Endodermal cell (in vitro differentiated cells): ENCODE measurements around the gene CLDN18. TPM values are rescaled to one million over a fixed set of nuclear protein-coding genes. Genes with fewer than 3 reads are reported as not detected.

ENCODE experiments used
- DNase-seq: peaks from one replicate; pipeline ENCODE4 v3.0.0-alpha.2; 2017
- H3K27ac ChIP-seq: 2 replicates; pipeline ENCODE4 v1.5.1; 2013; ENCODE audit warnings: mild to moderate bottlenecking, low read depth, low read length, moderate library complexity
- H3K27me3 ChIP-seq: 2 replicates; pipeline ENCODE4 v1.6.1; 2013; ENCODE audit warnings: mild to moderate bottlenecking, low read length, moderate library complexity; ENCODE audit not compliant: insufficient read depth, control insufficient read depth, poor library complexity, severe bottlenecking
- H3K36me3 ChIP-seq: 2 replicates; pipeline ENCODE4 v1.7.0; 2013; ENCODE audit warnings: mild to moderate bottlenecking, low read length, moderate library complexity; ENCODE audit not compliant: control insufficient read depth, insufficient read depth
- H3K4me1 ChIP-seq: one replicate; pipeline ENCODE4 v1.7.0; 2013; ENCODE audit warnings: low read length; ENCODE audit not compliant: control insufficient read depth, insufficient read depth
- H3K4me3 ChIP-seq: 2 replicates; pipeline ENCODE4 v1.5.1; 2013; ENCODE audit warnings: mild to moderate bottlenecking, low read length, moderate library complexity
- H3K9ac ChIP-seq: 2 replicates; pipeline ENCODE4 v1.6.1; 2013; ENCODE audit warnings: mild to moderate bottlenecking, low read length, moderate library complexity; ENCODE audit not compliant: poor library complexity, severe bottlenecking; ENCODE audit errors: extremely low read depth
- H3K9me3 ChIP-seq: 2 replicates; pipeline ENCODE4 v1.6.1; 2013; ENCODE audit warnings: mild to moderate bottlenecking, low read length, moderate library complexity; ENCODE audit not compliant: control insufficient read depth
- H3K27ac Mint-ChIP-seq: 2 replicates; pipeline ENCODE4 v1.8.0; 2020; ENCODE audit warnings: mixed read lengths
- H3K27me3 Mint-ChIP-seq: 2 replicates; pipeline ENCODE4 v1.8.0; 2021; ENCODE audit warnings: mild to moderate bottlenecking, mixed read lengths; ENCODE audit not compliant: insufficient read depth
- H3K36me3 Mint-ChIP-seq: 2 replicates; pipeline ENCODE4 v1.8.0; 2020; ENCODE audit warnings: low read depth, mixed read lengths
- H3K4me1 Mint-ChIP-seq: 2 replicates; pipeline ENCODE4 v1.8.0; 2020; ENCODE audit warnings: mixed read lengths
- H3K4me3 Mint-ChIP-seq: 2 replicates; pipeline ENCODE4 v1.8.0; 2020; ENCODE audit warnings: mild to moderate bottlenecking, moderate library complexity, mixed read lengths
- H3K9me3 Mint-ChIP-seq: 2 replicates; pipeline ENCODE4 v1.8.0; 2020; ENCODE audit warnings: mild to moderate bottlenecking, mixed read lengths
- CTCF ChIP-seq: fragments of 200-600 bp; sonication (generic); conservative IDR thresholded peaks from 2 replicates; pipeline ENCODE4 v1.5.0; 2021; ENCODE audit warnings: antibody characterized with exemption, mild to moderate bottlenecking
- WGBS, 2 experiments: methylation state at CpG; one replicate each; pipeline versions ENCODE4 v1.1.5 to v1.1.7; 2013; ENCODE audit warnings: missing lambda C conversion rate in 2 of 2, mixed read lengths in 1 of 2; ENCODE audit not compliant: insufficient coverage in 1 of 2, insufficient read length in 1 of 2; 5-methylcytosine and 5-hydroxymethylcytosine counted together
- total RNA-seq, 2 donors: library from RNA; stranded (reverse); fragmentation: NEBNext Ultra II Directional in 1 of 2; extraction: Animal tissue kit (Norgen Biotek cat#: 25700) in 1 of 2; gene quantifications; 2 replicates in 1 of 2; 3 replicates in 1 of 2; pipeline ENCODE4 v1.2.1, GENCODE V29; 2021

The CLDN18 gene
- total RNA-seq, 2 donors from 2014 or later: 0.13 to 0.27 TPM

- no peak overlapping the region for H3K4me3 Mint-ChIP-seq
- H3K36me3 Mint-ChIP-seq: peaks cover 25% of the 10 kb centered on the region
- no peak overlapping the region for H3K4me3 ChIP-seq
- H3K4me1 Mint-ChIP-seq: no peaks in the 10 kb centered on the region
- no peak overlapping the region for H3K9ac ChIP-seq
- no peak overlapping the region for H3K27ac Mint-ChIP-seq
- DNase-seq: no peak
- H3K27ac ChIP-seq: no peak overlapping the region
- H3K4me1 ChIP-seq: no peaks in the 10 kb centered on the region
- H3K9me3 ChIP-seq: no peaks in the 10 kb centered on the region
- no peak for TF ChIP-seq CTCF
- H3K27me3 Mint-ChIP-seq: no peaks in the 10 kb centered on the region
- no peaks in the 10 kb centered on the region for H3K9me3 Mint-ChIP-seq
- peaks cover 63% of the 10 kb centered on the region for H3K36me3 ChIP-seq
- no peaks in the 10 kb centered on the region for H3K27me3 ChIP-seq
These were observed 49.3 kb downstream of the CLDN18 start for GRCh38 chr3:138059261-138059660.

DNA sequence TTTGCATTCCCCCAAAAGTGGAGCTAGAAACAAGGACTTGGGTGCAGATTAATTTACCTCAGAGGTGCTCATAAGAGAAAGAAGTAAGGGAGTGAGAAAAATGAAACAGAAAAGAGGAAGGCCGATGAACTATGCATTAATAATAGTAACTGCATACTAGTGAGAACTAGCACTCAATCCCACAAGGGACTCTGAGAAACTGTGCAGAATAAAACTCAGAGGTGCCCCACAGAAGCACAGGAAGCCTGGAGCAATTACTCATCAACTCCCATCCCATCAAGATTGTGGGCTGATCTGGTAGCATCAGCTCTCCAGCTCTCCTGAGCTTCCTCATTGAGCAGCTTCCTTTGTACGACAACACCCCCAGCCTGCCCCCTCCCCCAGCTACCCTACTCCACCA, 50.8 kb downstream of the CLDN18 start:
- no peaks in the 10 kb centered on the region for H3K4me1 Mint-ChIP-seq
- no peak for DNase-seq
- peaks cover 75% of the 10 kb centered on the region for H3K36me3 ChIP-seq
- H3K27ac ChIP-seq: no peak overlapping the region
- no peaks in the 10 kb centered on the region for H3K9me3 Mint-ChIP-seq
- H3K27ac Mint-ChIP-seq: no peak overlapping the region
- H3K4me3 Mint-ChIP-seq: no peak overlapping the region
- no peaks in the 10 kb centered on the region for H3K27me3 ChIP-seq
- 88% methylated on average over 1 of the region's 2 CpGs; no CpG with 5 or more reads in 1 of the 2 experiments for WGBS, 2 experiments
- no peak overlapping the region for H3K9ac ChIP-seq
- no peaks in the 10 kb centered on the region for H3K4me1 ChIP-seq
- peaks cover 31% of the 10 kb centered on the region for H3K36me3 Mint-ChIP-seq
- no peaks in the 10 kb centered on the region for H3K9me3 ChIP-seq
- H3K4me3 ChIP-seq: no peak overlapping the region
- no peaks in the 10 kb centered on the region for H3K27me3 Mint-ChIP-seq
- no peak for TF ChIP-seq CTCF

GRCh38 chr3:138062037-138062436, 52.1 kb downstream of the CLDN18 start:
- H3K27ac Mint-ChIP-seq: no peak overlapping the region
- H3K4me1 Mint-ChIP-seq: no peaks in the 10 kb centered on the region
- Histone ChIP-seq H3K4me1 (no peaks in the 10 kb centered on the region), H3K9me3 (no peaks in the 10 kb centered on the region), H3K27me3 (no peaks in the 10 kb centered on the region), H3K9ac (no peak overlapping the region), H3K27ac (no peak overlapping the region), H3K4me3 (no peak overlapping the region), H3K36me3 (peaks cover 82% of the 10 kb centered on the region)
- no peak overlapping the region for H3K4me3 Mint-ChIP-seq
- no peak for TF ChIP-seq CTCF
- no peaks in the 10 kb centered on the region for H3K27me3 Mint-ChIP-seq
- DNase-seq: no peak
- peaks cover 42% of the 10 kb centered on the region for H3K36me3 Mint-ChIP-seq
- H3K9me3 Mint-ChIP-seq: no peaks in the 10 kb centered on the region
- WGBS, 2 experiments: 96 to 100% methylated on average over 1 to 2 of the region's 2 CpGs
